ENCODE measurements around the gene USP9Y. TPM values are rescaled to one million over a fixed set of nuclear protein-coding genes. Genes with fewer than 3 reads are reported as not detected.

The USP9Y gene
- total and polyA plus RNA-seq, 4 donors, result 0.09 to 8.5 TPM; not detected in 2

- WGBS, 2 donors, result 89% methylated on average over 6 of the region's 6 CpGs; no CpG with 5 or more reads in 1 of the 2 donors
- no peak for ATAC-seq (ENCODE audit: insufficient read depth, low FRiP score)
Measured at GRCh38 chrY:12752856-12753255, 51.8 kb downstream of the USP9Y start.

GRCh38 chrY:12756021-12756420, 55.0 kb downstream of the USP9Y start:
- peaks cover 0 to 3% (median 0%) of the 10 kb centered on the region in 4 donors for H3K36me3 ChIP-seq (ENCODE audit: control insufficient read depth in 4 of 4, insufficient read depth in 4 of 4, low read length in 4 of 4)
- no peak for TF ChIP-seq CTCF (IDR thresholded peaks at IDR 0.05; ENCODE audit: control extremely low read depth, extremely low read depth)
- H3K27ac ChIP-seq (ENCODE audit: low read depth in 1 of 2, low read length in 1 of 2), result no peak overlapping the region
- H3K4me1 ChIP-seq (ENCODE audit: control insufficient read depth in 5 of 5, insufficient read depth in 5 of 5, low read length in 5 of 5), result no peaks in the 10 kb centered on the region
- no peaks in the 10 kb centered on the region for H3K9me3 ChIP-seq (ENCODE audit: control insufficient read depth in 4 of 4, insufficient read depth in 3 of 4, low read length in 3 of 4)
- ATAC-seq (ENCODE audit: insufficient read depth, low FRiP score) (no peak), DNase-seq (no peak)
- whole genome bisulfite sequencing, 2 donors, result 86% methylated on average over 1 of the region's 1 CpG; no CpG with 5 or more reads in 1 of the 2 donors
- H3K9ac ChIP-seq (ENCODE audit: insufficient read depth in 1 of 2, low read length in 2 of 2), result no peak overlapping the region
- H3K27me3 ChIP-seq (ENCODE audit: control insufficient read depth in 3 of 3, insufficient read depth in 3 of 3, low read length in 2 of 3), result no peaks in the 10 kb centered on the region
- no peak overlapping the region for H3K4me3 ChIP-seq

More at GRCh38 chrY:12752856-12753255, 51.8 kb downstream of the USP9Y start:
- Histone ChIP-seq H3K27ac (ENCODE audit: low read depth in 1 of 2, low read length in 1 of 2) (no peak overlapping the region), H3K4me1 (ENCODE audit: control insufficient read depth in 5 of 5, insufficient read depth in 5 of 5, low read length in 5 of 5) (no peaks in the 10 kb centered on the region), H3K27me3 (ENCODE audit: control insufficient read depth in 3 of 3, insufficient read depth in 3 of 3, low read length in 2 of 3) (no peaks in the 10 kb centered on the region), H3K36me3 (ENCODE audit: control insufficient read depth in 4 of 4, insufficient read depth in 4 of 4, low read length in 4 of 4) (peaks cover 0 to 3% (median 0%) of the 10 kb centered on the region in 4 donors), H3K4me3 (no peak overlapping the region), H3K9ac (ENCODE audit: insufficient read depth in 1 of 2, low read length in 2 of 2) (no peak overlapping the region), H3K9me3 (ENCODE audit: control insufficient read depth in 4 of 4, insufficient read depth in 3 of 4, low read length in 3 of 4) (no peaks in the 10 kb centered on the region)
- no peak for DNase-seq
- no peak for TF ChIP-seq CTCF (IDR thresholded peaks at IDR 0.05; ENCODE audit: control extremely low read depth, extremely low read depth)

- Histone ChIP-seq H3K27me3 (ENCODE audit: control insufficient read depth in 3 of 3, insufficient read depth in 3 of 3, low read length in 2 of 3) (no peaks in the 10 kb centered on the region), H3K36me3 (ENCODE audit: control insufficient read depth in 4 of 4, insufficient read depth in 4 of 4, low read length in 4 of 4) (no peaks in the 10 kb centered on the region), H3K9ac (ENCODE audit: insufficient read depth in 1 of 2, low read length in 2 of 2) (no peak overlapping the region), H3K27ac (ENCODE audit: low read depth in 1 of 2, low read length in 1 of 2) (no peak overlapping the region), H3K4me1 (ENCODE audit: control insufficient read depth in 5 of 5, insufficient read depth in 5 of 5, low read length in 5 of 5) (no peaks in the 10 kb centered on the region), H3K4me3 (no peak overlapping the region), H3K9me3 (ENCODE audit: control insufficient read depth in 4 of 4, insufficient read depth in 3 of 4, low read length in 3 of 4) (no peaks in the 10 kb centered on the region)
- TF ChIP-seq CTCF (IDR thresholded peaks at IDR 0.05; ENCODE audit: control extremely low read depth, extremely low read depth), result no peak
- WGBS, 2 donors, result 42% methylated on average over 4 of the region's 4 CpGs; no CpG with 5 or more reads in 1 of the 2 donors
- ATAC-seq (ENCODE audit: insufficient read depth, low FRiP score), result no peak
- DNase-seq, result no peak
Measured at GRCh38 chrY:12765976-12766375, 64.9 kb downstream of the USP9Y start.

- H3K9ac ChIP-seq (ENCODE audit: insufficient read depth in 1 of 2, low read length in 2 of 2), result no peak overlapping the region
- TF ChIP-seq CTCF (IDR thresholded peaks at IDR 0.05; ENCODE audit: control extremely low read depth, extremely low read depth), result no peak
- H3K36me3 ChIP-seq (ENCODE audit: control insufficient read depth in 4 of 4, insufficient read depth in 4 of 4, low read length in 4 of 4), result peaks cover 0 to 4% (median 0%) of the 10 kb centered on the region in 4 donors
Measured at GRCh38 chrY:12784521-12784920, 83.5 kb downstream of the USP9Y start.

More at GRCh38 chrY:12784521-12784920, 83.5 kb downstream of the USP9Y start:
- H3K4me1 ChIP-seq (ENCODE audit: control insufficient read depth in 5 of 5, insufficient read depth in 5 of 5, low read length in 5 of 5), result no peaks in the 10 kb centered on the region
- H3K27me3 ChIP-seq (ENCODE audit: control insufficient read depth in 3 of 3, insufficient read depth in 3 of 3, low read length in 2 of 3), result no peaks in the 10 kb centered on the region
- DNase-seq (no peak), ATAC-seq (ENCODE audit: insufficient read depth, low FRiP score) (no peak)
- WGBS, 2 donors, result 90% methylated on average over 3 of the region's 3 CpGs; no CpG with 5 or more reads in 1 of the 2 donors
- H3K9me3 ChIP-seq (ENCODE audit: control insufficient read depth in 4 of 4, insufficient read depth in 3 of 4, low read length in 3 of 4), result no peaks in the 10 kb centered on the region
- H3K27ac ChIP-seq (ENCODE audit: low read depth in 1 of 2, low read length in 1 of 2), result no peak overlapping the region
- no peak overlapping the region for H3K4me3 ChIP-seq

Measured in lung (tissue), 12 donors.